Left ventricle myocardium inferior (tissue), 1 donor: Measurements from ENCODE around the gene RARG. TPM values are rescaled to one million over a fixed set of nuclear protein-coding genes. Genes with fewer than 3 reads are reported as not detected.

ENCODE experiments used
- DNase-seq: peaks from one replicate; pipeline ENCODE4 v3.0.0-alpha.2; 2020
- H3K27ac ChIP-seq: fragments of 200-600 bp; replicated peaks from 2 replicates; pipeline ENCODE4 v1.8.0; 2021
- H3K27me3 ChIP-seq: fragments of 200-600 bp; 2 replicates; pipeline ENCODE4 v1.8.0; 2021; ENCODE audit warnings: low read depth
- H3K36me3 ChIP-seq: fragments of 200-600 bp; 2 replicates; pipeline ENCODE4 v1.8.0; 2021
- H3K4me1 ChIP-seq: fragments of 200-600 bp; 2 replicates; pipeline ENCODE4 v1.8.0; 2021
- H3K4me3 ChIP-seq: fragments of 200-600 bp; 2 replicates; pipeline ENCODE4 v1.8.0; 2021; ENCODE audit warnings: mild to moderate bottlenecking, moderate library complexity
- H3K9me3 ChIP-seq: fragments of 200-600 bp; replicated peaks from 2 replicates; pipeline ENCODE4 v1.8.0; 2021
- CTCF ChIP-seq: fragments of 200-600 bp; IDR thresholded peaks from 2 replicates; pipeline ENCODE4 v1.8.0; 2021; ENCODE audit warnings: antibody characterized with exemption, mild to moderate bottlenecking, borderline replicate concordance
- intact Hi-C: fragments of 100-400 bp; cut with micrococcal nuclease; formaldehyde crosslinking; loops from one replicate; pipeline ENCODE4 v1.11.0; 2022
- total RNA-seq: library from RNA; stranded (reverse); fragmentation: NEBNext Ultra II Directional; extraction: Animal tissue kit (Norgen Biotek cat#: 25700); gene quantifications from one replicate; pipeline ENCODE4 v1.2.1, GENCODE V29; 2021
- donor health status: DM: no; HTN: yes; CAD: no; lungs with severe emphysema.

RARG gene
- total RNA-seq, 1 donor from 2014 or later = 14.9 TPM

GRCh38 chr12:53213348-53213747, 18.7 kb downstream of the RARG start:
- Histone ChIP-seq H3K36me3 (peaks cover 49% of the 10 kb centered on the region), H3K27me3 (no peaks in the 10 kb centered on the region), H3K9me3 (no peaks in the 10 kb centered on the region), H3K4me3 (peak overlapping the region; percentile 56), H3K27ac (peak overlapping the region; percentile 100), H3K4me1 (peaks cover 72% of the 10 kb centered on the region)
- peak; percentile 87 for DNase-seq
- intact Hi-C loops = loop anchor here (5.0 kb wide), 1 partner anchor 74 kb away; no protein-coding TSS in a partner anchor
- TF ChIP-seq CTCF = peak; percentile 96

- Histone ChIP-seq H3K27me3 (no peaks in the 10 kb centered on the region), H3K27ac (peak overlapping the region; percentile 100), H3K36me3 (peaks cover 49% of the 10 kb centered on the region), H3K4me1 (peaks cover 72% of the 10 kb centered on the region), H3K4me3 (peak overlapping the region; percentile 56), H3K9me3 (no peaks in the 10 kb centered on the region)
- DNase-seq = no peak
- no peak for TF ChIP-seq CTCF
- intact Hi-C loops = loop anchor here (5.0 kb wide), 1 partner anchor 74 kb away; no protein-coding TSS in a partner anchor
Measured at GRCh38 chr12:53212931-53213330, 19.1 kb downstream of the RARG start.

- Histone ChIP-seq H3K36me3 (peaks cover 49% of the 10 kb centered on the region), H3K4me1 (peaks cover 61% of the 10 kb centered on the region), H3K27me3 (no peaks in the 10 kb centered on the region), H3K4me3 (no peak overlapping the region), H3K9me3 (no peaks in the 10 kb centered on the region), H3K27ac (no peak overlapping the region)
- intact Hi-C loops = loop anchor here (5.0 kb wide), 1 partner anchor 76 kb away; no protein-coding TSS in a partner anchor
- DNase-seq = no peak
- peak; percentile 39 for TF ChIP-seq CTCF
Measured at GRCh38 chr12:53211476-53212381, 20.3 kb downstream of the RARG start.

DNA sequence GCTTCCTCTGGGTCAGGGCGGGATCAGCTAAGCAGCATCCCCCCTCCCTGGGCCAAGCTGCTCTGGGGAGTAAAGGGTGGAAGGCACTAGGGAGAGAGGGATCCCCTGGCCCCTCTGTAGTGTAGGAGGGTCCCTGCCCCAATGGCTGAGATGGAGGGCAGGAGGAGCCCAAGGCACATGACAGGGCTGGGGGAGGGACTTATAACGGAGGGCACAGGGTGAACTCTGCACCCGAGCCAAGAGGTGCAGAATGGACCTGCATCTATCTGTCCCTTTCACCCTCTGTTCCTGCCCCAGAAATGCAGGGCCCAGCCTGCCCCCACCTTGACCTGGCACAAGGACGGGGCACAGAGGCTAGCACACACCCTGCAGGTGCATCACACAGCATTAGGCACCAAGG, 21.2 kb downstream of the RARG start:
- Histone ChIP-seq H3K27ac (no peak overlapping the region), H3K9me3 (no peaks in the 10 kb centered on the region), H3K4me3 (no peak overlapping the region), H3K4me1 (peaks cover 52% of the 10 kb centered on the region), H3K36me3 (peaks cover 49% of the 10 kb centered on the region), H3K27me3 (no peaks in the 10 kb centered on the region)
- intact Hi-C loops = loop anchor here (5.0 kb wide), 1 partner anchor 76 kb away; no protein-coding TSS in a partner anchor
- no peak for DNase-seq
- no peak for TF ChIP-seq CTCF

- Histone ChIP-seq H3K27ac (peak overlapping the region; percentile 46), H3K27me3 (no peaks in the 10 kb centered on the region), H3K4me1 (peaks cover 33% of the 10 kb centered on the region), H3K9me3 (no peaks in the 10 kb centered on the region), H3K4me3 (no peak overlapping the region), H3K36me3 (peaks cover 42% of the 10 kb centered on the region)
- no peak for TF ChIP-seq CTCF
- DNase-seq = no peak
- intact Hi-C loops = no loop called here
Measured at GRCh38 chr12:53208877-53209463, 23.0 kb downstream of the RARG start.
